GM18526 (cell line): ENCODE results near the gene ITFG2.
A peak's percentile ranks its signal among the peaks of the same experiment; 100 is the strongest.

Experiments
- POLR2A ChIP-seq: IDR thresholded peaks from 3 replicates; pipeline ENCODE4 v1.6.1; 2011; ENCODE audit not compliant: insufficient read length; ENCODE audit errors: extremely low read depth

Gene ITFG2

GRCh38 chr12:2812290-2813213 lies at the start of gene ITFG2:
Gene ITFG2 (plus strand): TSS chr12:2812668. CDS start chr12:2812761, 93 bp downstream.
- TF ChIP-seq POLR2A: peak; percentile 97

- TF ChIP-seq POLR2A: no peak
Measured at GRCh38 chr12:2764398-2764797, 48.1 kb upstream of the ITFG2 start.

- no peak for TF ChIP-seq POLR2A
Measured at GRCh38 chr12:2765052-2765451, 47.4 kb upstream of the ITFG2 start.

GRCh38 chr12:2765608-2766007 lies 46.9 kb upstream of the ITFG2 start:
- TF ChIP-seq POLR2A: no peak

- no peak for TF ChIP-seq POLR2A
Measured at GRCh38 chr12:2768224-2768961, 44.1 kb upstream of the ITFG2 start.

GRCh38 chr12:2769866-2770533 lies 42.5 kb upstream of the ITFG2 start:
- TF ChIP-seq POLR2A: no peak

- TF ChIP-seq POLR2A: no peak
Measured at GRCh38 chr12:2772370-2772769, 40.1 kb upstream of the ITFG2 start.

- TF ChIP-seq POLR2A: no peak
Measured at GRCh38 chr12:2773199-2773875, 39.1 kb upstream of the ITFG2 start.

GRCh38 chr12:2775431-2775830 lies 37.0 kb upstream of the ITFG2 start:
- TF ChIP-seq POLR2A: no peak

GRCh38 chr12:2776129-2776806 lies 36.2 kb upstream of the ITFG2 start:
- no peak for TF ChIP-seq POLR2A

GRCh38 chr12:2779281-2779680 lies 33.2 kb upstream of the ITFG2 start:
- no peak for TF ChIP-seq POLR2A

GRCh38 chr12:2783936-2784600 lies 28.4 kb upstream of the ITFG2 start:
- TF ChIP-seq POLR2A: no peak

GRCh38 chr12:2785017-2785416 lies 27.5 kb upstream of the ITFG2 start:
- TF ChIP-seq POLR2A: no peak

- TF ChIP-seq POLR2A: no peak
Measured at GRCh38 chr12:2791089-2791488, 21.4 kb upstream of the ITFG2 start.
